GM21526 (cell line): ENCODE data around the gene CFAP54.

Experiments
- ATAC-seq: cut with Tn5 transposase; IDR thresholded peaks from one replicate; pipeline ENCODE4 v1.9.1; 2021; ENCODE audit warnings: moderate library complexity; ENCODE audit not compliant: unreplicated experiment, low FRiP score

CFAP54 gene

GRCh38 chr12:96870946-96871345, 381.6 kb downstream of the CFAP54 start:
- no peak for ATAC-seq

GRCh38 chr12:96872961-96873360, 383.6 kb downstream of the CFAP54 start:
- no peak for ATAC-seq

DNA sequence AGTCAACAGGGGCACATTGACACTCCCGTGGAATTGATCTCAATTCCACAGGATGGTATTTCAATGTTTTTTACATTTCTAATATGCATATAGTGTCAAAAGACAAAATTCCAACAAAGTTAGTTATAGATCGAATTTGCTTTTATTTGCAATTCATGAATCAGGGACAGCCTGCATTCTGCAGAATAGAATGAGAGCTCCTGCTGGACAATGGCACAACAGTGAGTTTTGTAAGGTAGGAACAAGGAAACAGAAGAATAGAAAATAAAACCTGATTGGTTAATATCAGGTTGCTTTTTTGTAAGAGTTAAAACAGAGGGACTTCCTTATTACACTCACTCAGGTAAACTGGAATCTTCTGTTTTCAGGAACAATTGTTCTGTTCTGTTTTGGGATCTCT, 384.8 kb downstream of the CFAP54 start:
- no peak for ATAC-seq

DNA sequence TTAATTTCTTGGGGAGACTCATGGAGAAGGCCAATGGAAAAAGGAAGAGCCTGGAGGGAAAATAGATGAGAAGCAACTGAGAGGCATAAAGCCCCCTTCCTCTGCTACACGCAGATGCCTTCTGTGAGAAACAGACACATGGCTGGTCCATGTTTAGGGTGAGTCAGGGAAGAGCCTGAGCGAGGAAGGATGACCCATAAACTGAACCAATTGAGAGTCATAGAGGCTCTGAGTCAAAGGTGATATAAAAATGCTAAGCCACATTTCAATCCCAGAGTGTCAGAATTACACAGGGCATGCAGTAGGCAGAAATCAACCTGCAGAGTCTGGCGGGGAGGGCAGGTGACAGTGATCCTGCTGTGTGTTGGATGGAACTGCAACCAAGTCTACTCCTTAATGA, 387.6 kb downstream of the CFAP54 start:
- no peak for ATAC-seq

DNA sequence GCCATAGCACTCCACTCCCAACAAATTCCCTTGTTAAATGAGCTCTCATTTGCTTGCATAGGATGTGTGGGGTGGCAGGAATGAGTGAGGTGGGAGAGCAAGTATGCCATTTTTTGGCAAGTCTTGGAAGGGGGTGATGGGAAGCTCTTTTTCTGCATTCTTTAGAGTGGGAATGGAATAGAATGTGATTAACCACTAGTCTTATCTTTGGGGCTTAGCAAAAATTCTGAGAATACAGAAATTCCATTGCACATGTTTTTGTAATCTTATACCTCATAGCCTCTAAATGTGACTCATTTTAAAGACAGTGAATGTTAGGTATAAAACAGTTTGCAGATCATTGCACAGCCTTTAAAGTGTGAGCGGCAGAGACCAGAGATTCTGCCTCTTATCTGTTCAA, 389.3 kb downstream of the CFAP54 start:
- ATAC-seq: no peak

GRCh38 chr12:96879301-96879700, 389.9 kb downstream of the CFAP54 start:
- ATAC-seq: no peak

DNA sequence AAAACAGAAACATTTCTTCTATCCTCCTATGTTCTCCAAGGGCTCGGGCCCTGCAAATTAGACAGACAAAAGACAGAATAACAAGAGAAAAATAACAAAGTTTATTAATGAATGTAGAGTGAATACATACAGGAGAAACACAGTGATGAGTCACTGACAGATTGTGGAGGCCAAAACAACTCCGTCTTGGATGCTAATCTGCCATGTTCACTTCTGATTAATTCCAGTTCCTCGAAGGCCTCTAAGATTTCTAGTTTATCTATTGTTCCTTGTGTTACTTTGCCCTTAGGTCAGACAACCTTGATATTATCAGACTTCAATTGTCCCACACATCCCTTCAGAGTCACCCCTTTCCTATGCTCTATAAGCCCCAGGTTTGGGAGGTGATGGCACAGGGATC, 390.8 kb downstream of the CFAP54 start:
- ATAC-seq: no peak

DNA sequence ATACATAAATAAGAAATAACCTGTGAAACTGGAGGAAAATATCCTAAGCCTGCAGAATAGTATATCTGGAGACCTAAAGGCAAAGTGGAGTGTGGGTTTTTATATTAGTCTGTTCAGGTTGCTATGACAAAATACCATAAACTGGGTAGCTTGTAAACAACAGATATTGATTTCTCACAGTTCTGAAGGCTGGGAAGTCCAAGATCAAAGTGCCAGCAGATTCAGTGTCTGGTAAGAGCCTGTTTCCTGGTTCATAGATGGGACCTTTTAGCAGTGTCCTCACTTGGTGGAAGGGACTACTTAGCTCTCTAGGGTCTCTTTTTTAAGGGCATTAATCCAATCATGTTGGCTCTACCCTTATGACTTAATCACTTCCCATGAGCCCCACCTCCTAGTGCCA, 392.2 kb downstream of the CFAP54 start:
- no peak for ATAC-seq

DNA sequence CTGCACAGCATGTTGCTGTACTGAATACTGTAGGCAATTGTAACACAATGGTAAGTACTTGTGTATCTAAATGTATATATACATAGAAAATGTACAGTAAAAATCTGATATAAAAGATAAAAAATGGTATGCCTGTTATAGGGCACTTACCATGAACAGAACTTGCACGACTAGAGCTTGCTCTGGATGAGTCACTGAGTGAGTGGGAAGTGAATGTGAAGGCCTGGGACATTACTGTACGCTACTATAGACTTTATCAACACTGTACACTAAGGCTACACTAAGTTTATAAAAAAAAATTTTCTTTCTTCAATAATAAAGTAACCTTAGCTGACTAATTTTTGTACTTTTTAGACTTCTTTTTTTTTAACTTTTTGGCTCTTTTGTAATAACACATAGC, 393.5 kb downstream of the CFAP54 start:
- no peak for ATAC-seq

DNA sequence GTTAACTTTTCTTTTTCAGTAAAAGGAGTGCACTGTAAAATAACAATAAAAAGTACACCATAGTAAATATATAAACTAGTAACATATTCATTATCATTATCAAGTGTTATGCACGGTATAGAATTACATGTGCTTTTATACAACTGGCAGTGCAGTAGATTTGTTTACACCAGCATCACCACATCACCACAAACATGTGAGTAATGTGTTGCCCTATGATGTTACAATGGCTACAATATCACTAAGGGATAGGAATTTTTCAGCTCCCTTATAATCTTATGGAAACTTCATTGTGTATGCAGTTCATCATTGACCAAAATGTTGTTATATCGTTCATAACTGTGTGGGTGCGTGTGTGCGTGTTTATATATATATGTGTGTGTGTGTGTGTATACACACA, 394.2 kb downstream of the CFAP54 start:
- no peak for ATAC-seq

GRCh38 chr12:96886998-96887677, 397.8 kb downstream of the CFAP54 start:
- no peak for ATAC-seq

- no peak for ATAC-seq
Measured at GRCh38 chr12:96889273-96889933, 400.0 kb downstream of the CFAP54 start.

DNA sequence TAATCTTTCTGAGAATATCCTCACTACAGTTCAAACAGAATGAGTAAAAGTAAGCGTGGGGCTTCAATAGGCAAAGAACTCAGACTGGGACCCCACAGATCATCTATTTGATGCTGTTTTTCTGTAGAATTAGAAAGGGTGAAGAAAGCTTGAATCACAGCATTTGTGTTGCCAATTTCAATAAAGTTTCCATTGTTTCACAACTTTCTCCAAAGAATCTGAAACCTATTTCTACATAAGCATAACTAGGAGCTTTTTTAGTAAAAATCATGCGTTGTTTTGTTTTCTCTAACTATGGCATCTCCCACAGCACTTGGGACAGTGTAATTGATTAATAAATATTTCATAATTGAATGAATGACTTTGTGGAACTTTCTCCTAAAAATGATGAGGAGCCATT, 401.0 kb downstream of the CFAP54 start:
- no peak for ATAC-seq

DNA sequence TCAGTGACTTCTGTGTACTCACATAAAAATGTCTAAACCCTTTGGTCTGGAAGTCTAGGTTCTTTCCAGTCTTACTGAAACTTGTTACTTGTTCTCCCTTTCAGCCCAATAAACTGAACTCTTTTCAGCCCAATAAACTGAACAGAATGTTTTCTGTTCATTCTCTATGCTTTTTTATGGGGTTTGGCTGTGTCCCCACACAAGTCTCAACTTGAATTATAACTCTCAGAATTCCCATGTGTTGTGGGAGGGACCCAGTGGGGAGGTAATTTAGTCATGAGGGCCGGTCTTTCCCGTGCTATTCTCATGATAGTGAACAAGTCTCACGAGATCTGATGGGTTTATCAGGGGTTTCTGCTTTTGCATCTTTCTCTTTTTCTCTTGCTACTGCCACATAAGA, 402.7 kb downstream of the CFAP54 start:
- ATAC-seq: no peak

GRCh38 chr12:96897421-96897820, 408.0 kb downstream of the CFAP54 start:
- no peak for ATAC-seq

DNA sequence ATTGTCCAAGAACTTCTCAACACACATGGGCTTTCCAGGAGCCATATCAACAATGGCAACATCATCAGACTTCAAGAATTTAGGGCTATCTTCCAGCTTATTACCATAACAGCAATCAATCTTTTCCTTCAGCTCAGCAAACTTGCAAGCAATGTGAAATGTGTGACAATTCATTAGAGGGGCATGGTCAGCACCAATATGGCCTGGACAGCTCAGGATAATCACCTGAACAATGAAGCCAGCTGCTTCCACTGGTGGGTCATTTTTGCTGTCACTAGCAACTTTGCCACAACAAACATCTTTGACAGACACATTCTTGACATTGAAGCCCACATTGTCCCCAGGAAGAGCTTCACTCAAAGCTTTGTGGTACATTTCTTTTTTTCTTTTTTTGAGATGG, 411.8 kb downstream of the CFAP54 start:
- no peak for ATAC-seq

GRCh38 chr12:96902076-96902475, 412.7 kb downstream of the CFAP54 start:
- ATAC-seq: peak; percentile 30

DNA sequence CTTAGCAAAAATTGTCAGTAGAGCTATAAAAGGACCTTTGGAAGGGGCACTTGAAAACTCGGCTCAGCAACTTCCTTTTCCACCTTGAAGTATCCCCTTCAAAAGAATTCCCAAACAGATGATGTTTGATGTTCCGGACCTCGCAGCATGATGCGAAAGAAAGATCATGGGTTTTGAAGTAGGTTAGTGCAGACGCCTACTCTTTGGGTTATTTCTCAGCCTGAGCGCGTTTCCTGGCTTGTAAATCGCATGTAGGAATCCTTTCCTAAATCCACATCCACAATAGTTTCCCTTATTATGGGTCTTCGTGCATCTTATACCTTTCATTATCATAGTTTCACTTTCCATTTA, 417.1 kb downstream of the CFAP54 start:
- ATAC-seq: no peak

GRCh38 chr12:96906849-96907670, 417.7 kb downstream of the CFAP54 start, which contains the start of gene NEDD1:
NEDD1 (plus strand) TSS chr12:96907257; CDS start chr12:96909760, 2,503 bp downstream.
- peak; percentile 93 for ATAC-seq

DNA sequence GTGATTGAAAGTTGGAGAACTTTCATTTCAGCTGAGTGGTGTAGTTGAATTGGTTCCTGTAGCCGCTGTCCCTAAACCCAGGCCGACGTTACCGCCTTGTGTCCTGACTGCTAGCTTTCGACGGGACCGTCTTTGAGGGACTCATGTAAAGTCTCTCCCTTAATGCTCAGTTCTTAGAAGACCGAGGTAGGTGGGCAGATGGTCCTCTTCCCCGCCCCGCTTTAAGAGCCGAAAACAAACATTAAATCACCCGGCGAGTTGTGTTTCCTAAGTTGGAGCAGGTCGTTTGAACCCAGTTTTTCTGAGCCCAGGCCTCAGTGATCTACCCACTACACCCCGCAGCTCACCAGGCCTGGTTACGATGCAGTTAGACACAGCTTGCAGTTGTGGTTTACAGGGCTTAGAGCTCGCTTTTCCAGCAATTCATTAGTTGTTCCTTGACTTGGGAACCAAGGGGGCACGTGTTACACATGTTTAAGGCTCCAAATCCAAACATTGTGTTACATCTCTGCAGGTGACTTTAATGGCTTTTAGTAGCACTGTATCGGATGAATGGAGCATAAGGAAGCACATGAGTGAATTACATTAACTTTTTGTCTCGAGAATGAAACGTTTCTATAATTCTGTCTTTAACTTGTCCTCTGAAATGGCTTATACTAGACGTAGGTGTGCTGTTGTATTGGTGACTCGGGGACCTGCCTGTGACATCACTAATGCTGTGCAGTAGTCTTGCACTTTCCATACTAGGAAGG, 418.5 kb downstream of the CFAP54 start:
- ATAC-seq: peak; percentile 47

DNA sequence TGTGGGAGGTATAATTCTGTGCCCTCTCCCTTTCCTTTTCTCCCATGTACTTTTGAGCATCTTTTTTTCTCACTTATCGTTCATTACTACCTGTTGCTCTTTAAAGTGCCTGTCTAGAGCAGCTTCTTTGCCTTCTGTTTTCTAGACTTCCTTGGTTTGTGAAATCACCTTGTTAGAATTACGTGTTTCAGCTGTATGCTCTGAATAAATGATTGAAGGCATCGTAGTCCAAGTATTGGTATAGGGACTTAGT, 419.0 kb downstream of the CFAP54 start:
- ATAC-seq: peak; percentile 0
